K562 (cell line): ENCODE data around the gene EPS8L1. TPM values are rescaled to one million over a fixed set of nuclear protein-coding genes. Genes with fewer than 3 reads are reported as not detected.

Source experiments
- ADNP ChIP-seq: fragments of 200-800 bp; sonication (Bioruptor generic); IDR thresholded peaks from 2 replicates; pipeline ENCODE4 v1.6.1; 2016; ENCODE audit warnings: missing genetic modification characterization, missing compliant biosample characterization
- ARID3B ChIP-seq: fragments of 250-450 bp; sonication (Bioruptor Pico); IDR thresholded peaks from 2 replicates; pipeline ENCODE4 v1.4.0; 2020; ENCODE audit warnings: borderline replicate concordance
- E2F6 ChIP-seq, 2 experiments: IDR thresholded peaks; 2 replicates each; pipeline ENCODE4 v1.6.1; 2011; ENCODE audit warnings: borderline replicate concordance in 1 of 2, control low read depth in 1 of 2, low read depth in 1 of 2, low read length in 1 of 2, mild to moderate bottlenecking in 1 of 2, mixed read lengths in 1 of 2, moderate library complexity in 1 of 2; ENCODE audit not compliant: insufficient read depth in 1 of 2, insufficient read length in 1 of 2, poor library complexity in 1 of 2, severe bottlenecking in 1 of 2; ENCODE audit errors: extremely low read depth in 1 of 2
- ELF1 ChIP-seq: fragments of 200-800 bp; sonication (Bioruptor generic); IDR thresholded peaks from 2 replicates; pipeline ENCODE4 v1.6.1; 2016; ENCODE audit warnings: missing genetic modification characterization, missing compliant biosample characterization
- ESRRB ChIP-seq: fragments of 250-450 bp; sonication (Bioruptor Pico); IDR thresholded peaks from 2 replicates; pipeline ENCODE4 v1.5.0; 2020; ENCODE audit warnings: mild to moderate bottlenecking, moderate library complexity, borderline replicate concordance
- GMEB1 ChIP-seq: fragments of 250-450 bp; sonication (Bioruptor Pico); IDR thresholded peaks from 2 replicates; pipeline ENCODE4 v1.4.0; 2020; ENCODE audit warnings: mild to moderate bottlenecking
- HNRNPLL ChIP-seq: fragments of 200-400 bp; formaldehyde crosslinking; IDR thresholded peaks from 2 replicates; pipeline ENCODE4 v1.6.1; 2017; ENCODE audit warnings: low read length, low read depth, mild to moderate bottlenecking; ENCODE audit not compliant: poor library complexity, severe bottlenecking
- ID3 ChIP-seq, 2 experiments: fragments of 250-450 bp in 1 of 2; fragments of 450-650 bp in 1 of 2; sonication (Bioruptor Pico) in 1 of 2; IDR thresholded peaks; 2 replicates each; pipeline versions ENCODE4 v1.6.1 to v1.8.0; 2016 to 2021; ENCODE audit warnings: mild to moderate bottlenecking in 2 of 2, moderate library complexity in 2 of 2, missing compliant biosample characterization in 1 of 2, missing genetic modification characterization in 1 of 2
- KLF6 ChIP-seq: fragments of 250-450 bp; sonication (Bioruptor Pico); IDR thresholded peaks from 2 replicates; pipeline ENCODE4 v1.4.0; 2020; ENCODE audit warnings: mild to moderate bottlenecking, moderate library complexity, borderline replicate concordance
- PHF8 ChIP-seq: fragments of 200-600 bp; sonication (generic); IDR thresholded peaks from 2 replicates; pipeline ENCODE4 v1.6.1; 2012; ENCODE audit warnings: mixed run types, mild to moderate bottlenecking, inconsistent platforms, low read length, moderate library complexity, borderline replicate concordance
- POLR2A ChIP-seq: fragments of 450-650 bp; conservative IDR thresholded peaks from 2 replicates; pipeline ENCODE4 v1.6.1; 2016
- RBM25 ChIP-seq: fragments of 200-400 bp; formaldehyde crosslinking; IDR thresholded peaks from 2 replicates; pipeline ENCODE4 v1.6.1; 2018; ENCODE audit warnings: low read length, low read depth, moderate library complexity; ENCODE audit not compliant: severe bottlenecking
- SMAD2 ChIP-seq: fragments of 150-350 bp; IDR thresholded peaks from 2 replicates; pipeline ENCODE4 v1.6.1; 2014; ENCODE audit warnings: low read depth, mild to moderate bottlenecking, low read length
- XRCC4 ChIP-seq: IDR thresholded peaks from one replicate; pipeline ENCODE4 v1.6.1; 2011; ENCODE audit not compliant: insufficient read depth, insufficient read length; ENCODE audit errors: extremely low read depth
- ZKSCAN3 ChIP-seq: fragments of 250-450 bp; sonication (Bioruptor Pico); IDR thresholded peaks from 2 replicates; pipeline ENCODE4 v1.4.0; 2020
- ZNF12 ChIP-seq: sonication (generic); formaldehyde crosslinking; IDR thresholded peaks from 2 replicates; pipeline ENCODE4 v1.4.0; 2020; ENCODE audit warnings: mild to moderate bottlenecking, missing genetic modification reagents
- ZNF224 ChIP-seq: sonication (generic); formaldehyde crosslinking; IDR thresholded peaks from 2 replicates; pipeline ENCODE4 v1.8.0; 2022; ENCODE audit warnings: mild to moderate bottlenecking, missing genetic modification reagents
- ZNF57 ChIP-seq: fragments of 450-650 bp; formaldehyde crosslinking; IDR thresholded peaks from 2 replicates; pipeline ENCODE4 v1.4.0; 2020; ENCODE audit warnings: mild to moderate bottlenecking, moderate library complexity
- ZNF639 ChIP-seq, 2 experiments: fragments of 200-800 bp in 1 of 2; sonication (Bioruptor generic) in 1 of 2; sonication (generic) in 1 of 2; formaldehyde crosslinking in 1 of 2; IDR thresholded peaks in 1 of 2; conservative IDR thresholded peaks in 1 of 2; 2 replicates each; pipeline versions ENCODE4 v1.5.0 to v1.6.1; 2016 to 2020; ENCODE audit warnings: missing compliant biosample characterization in 1 of 2, missing genetic modification characterization in 1 of 2, missing genetic modification reagents in 1 of 2
- polyA plus RNA-seq, 8 experiments: library from polyadenylated mRNA; depleted of rRNA in 4 of 8; stranded (reverse) in 5 of 8; unstranded in 3 of 8; fragments of >200 nt; fragmentation: Nextera tagmentation in 2 of 8; fragmentation: Illumina TruSeq in 1 of 8; extraction: Ambion mirVana in 2 of 8; extraction: Trizol in 1 of 8; gene quantifications; 2 replicates each; pipeline versions ENCODE4 v1.2.1 to v1.2.3, GENCODE V29; 2011 to 2014; ENCODE audit warnings: inconsistent platforms in 1 of 8, missing spikeins in 1 of 8
- total RNA-seq, 7 experiments: library from RNA; depleted of rRNA in 6 of 7; stranded (reverse); fragments of >200 nt in 6 of 7; fragmentation: Illumina TruSeq in 2 of 7; extraction: Trizol in 2 of 7; gene quantifications; 2 replicates each; pipeline versions ENCODE4 v1.2.1 to v1.2.3, GENCODE V29; 2011 to 2021; ENCODE audit warnings: low replicate concordance in 1 of 7

EPS8L1 gene
- total and polyA plus RNA-seq, 9 of the 15 experiments (the other 6 are each of a cell fraction or from before 2014, with no cell fraction given) = 0.35 to 22.1 (median 11.9) TPM

GRCh38 chr19:55080968-55081769 lies 5.5 kb downstream of the EPS8L1 start (continued):
- TF ChIP-seq PHF8 (peak; percentile 72; the same call in 1 of the 2 replicates), ZNF224 (no peak), ESRRB (no peak), ZNF639 (CRISPR knock-in tag; conservative IDR thresholded peaks at IDR 0.05 in 1 of 2, IDR thresholded peaks at IDR 0.05 in 1 of 2) (0 out of 4 replicates have a peak, but pooled peaks of 1 of the 2 experiments have one; percentile 0), ADNP (no peak), KLF6 (peak; percentile 70; the same call in 1 of the 2 replicates), ZNF57 (CRISPR knock-in tag) (peak; percentile 67; the same call in 1 of the 2 replicates), SMAD2 (no peak), XRCC4 (no peak), HNRNPLL (peak; percentile 62), ZNF12 (0 out of 2 replicates have a peak, but pooled peaks have one; percentile 44), ZKSCAN3 (CRISPR knock-in tag) (no peak), ID3 (CRISPR knock-in tag; IDR thresholded peaks at IDR 0.05) (no peak), ID3 (tag; IDR thresholded peaks at IDR 0.05) (no peak), ELF1 (0 out of 2 replicates have a peak, but pooled peaks have one; percentile 16), POLR2A (peak; percentile 78), GMEB1 (CRISPR knock-in tag) (0 out of 2 replicates have a peak, but pooled peaks have one; percentile 35), ARID3B (CRISPR knock-in tag) (0 out of 2 replicates have a peak, but pooled peaks have one; percentile 53), RBM25 (no peak), E2F6 (IDR thresholded peaks at IDR 0.05; ENCODE audit: borderline replicate concordance in 1 of 2, extremely low read depth in 1 of 2, insufficient read depth in 1 of 2, insufficient read length in 1 of 2, low read depth in 1 of 2, low read length in 1 of 2, poor library complexity in 1 of 2, severe bottlenecking in 1 of 2) (peak; percentile 17 to 60)
